ENCODE results near the gene NPPA.

DNA sequence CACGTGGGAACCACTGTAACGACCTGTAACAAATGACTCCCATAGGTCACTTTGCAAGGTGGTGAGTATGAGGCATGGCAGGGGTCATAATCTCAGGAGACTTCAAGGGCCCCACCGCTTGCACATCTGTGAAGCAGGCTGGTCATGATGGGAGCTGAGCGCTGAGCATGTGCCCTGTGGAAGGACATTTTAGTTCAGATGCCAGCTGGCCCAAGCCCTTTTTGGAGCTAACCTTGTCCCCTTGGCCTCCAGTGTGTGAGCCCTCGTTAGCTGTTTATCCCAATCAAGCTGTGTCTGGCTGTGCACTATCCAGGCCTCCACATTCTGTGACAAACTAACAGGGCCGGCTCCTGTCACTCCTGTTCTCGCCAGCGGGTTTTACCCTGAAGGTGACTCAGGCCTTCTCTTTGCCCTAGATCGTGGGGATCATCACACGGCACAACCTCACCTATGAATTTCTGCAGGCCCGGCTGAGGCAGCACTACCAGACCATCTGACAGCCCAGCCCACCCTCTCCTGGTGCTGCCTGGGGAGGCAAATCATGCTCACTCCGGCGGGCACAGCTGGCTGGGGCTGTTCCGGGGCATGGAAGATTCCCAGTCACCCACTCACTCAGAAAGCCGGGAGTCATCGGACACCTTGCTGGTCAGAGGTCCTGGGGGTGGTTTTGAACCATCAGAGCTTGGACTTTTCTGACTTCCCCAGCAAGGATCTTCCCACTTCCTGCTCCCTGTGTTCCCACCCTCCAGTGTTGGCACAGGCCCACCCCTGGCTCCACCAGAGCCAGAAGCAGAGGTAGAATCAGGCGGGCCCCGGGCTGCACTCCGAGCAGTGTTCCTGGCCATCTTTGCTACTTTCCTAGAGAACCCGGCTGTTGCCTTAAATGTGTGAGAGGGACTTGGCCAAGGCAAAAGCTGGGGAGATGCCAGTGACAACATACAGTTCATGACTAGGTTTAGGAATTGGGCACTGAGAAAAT is 7.6 kb downstream of the NPPA start:
- TF ChIP-seq CTCF (IDR thresholded peaks at IDR 0.05) (no peak), POLR2A (IDR thresholded peaks at IDR 0.05) (no peak)

All from uterus (tissue), 2 donors.